Right lobe of liver (tissue), 4 donors: ENCODE results near the gene CLEC6A.

Experiments used
- CTCF ChIP-seq, 4 donors: fragments of 200-600 bp in 3 of 4; fragments of 450-650 bp in 1 of 4; IDR thresholded peaks; one replicate each; pipeline versions ENCODE4 v1.5.1 to v1.8.0; 2016 to 2022; ENCODE audit warnings: antibody characterized with exemption in 4 of 4, mild to moderate bottlenecking in 2 of 4
- POLR2A ChIP-seq: fragments of 450-650 bp; IDR thresholded peaks from one replicate; pipeline ENCODE4 v1.6.1; 2017; ENCODE audit warnings: antibody characterized with exemption, mild to moderate bottlenecking
- donor health status: DM: no; HTN: no; CAD: no.
- donor health status: DM: no; HTN: no; CAD: no.
- donor health status: DM: no; HTN: yes; CAD: no.

GRCh38 chr12:8446642-8447547, 8.9 kb upstream of the CLEC6A start:
- TF ChIP-seq POLR2A (no peak), CTCF (IDR thresholded peaks at IDR 0.05) (no peak)
